ENCODE results near the gene HVCN1.
A peak's percentile ranks its signal among the peaks of the same experiment; 100 is the strongest.

Gene HVCN1

DNA sequence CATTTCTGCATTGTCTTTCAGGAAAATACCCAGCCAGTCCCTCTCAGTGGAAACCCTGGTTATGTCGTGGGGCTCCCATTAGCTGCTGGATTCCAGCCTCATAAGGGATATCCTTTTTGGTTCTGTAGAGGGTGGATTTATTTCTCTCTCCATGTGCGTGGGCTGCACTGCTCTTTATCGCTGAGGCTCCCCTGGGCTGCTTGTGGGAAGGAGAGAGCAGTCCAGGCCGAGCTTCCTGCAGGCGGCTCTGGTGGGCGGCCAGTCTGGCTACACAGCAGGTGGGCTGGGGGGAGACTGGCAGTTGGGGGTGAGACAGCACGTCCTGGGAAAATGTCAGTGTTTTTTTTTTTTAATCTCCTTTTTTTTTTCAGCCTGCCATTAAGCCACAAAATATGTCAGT is 47.4 kb downstream of the HVCN1 start:
- Histone ChIP-seq H3K9ac (ENCODE audit: low read length) (no peak overlapping the region), H3K36me3 (ENCODE audit: control insufficient read depth, insufficient read depth, low read length) (no peaks in the 10 kb centered on the region), H3K4me3 (ENCODE audit: low read length) (no peak overlapping the region), H2AK5ac (ENCODE audit: low read length) (no peak overlapping the region), H3K79me1 (ENCODE audit: low read length) (no peaks in the 10 kb centered on the region), H2BK120ac (ENCODE audit: low read depth, low read length) (no peak overlapping the region), H3K4ac (ENCODE audit: low read depth, low read length) (no peak overlapping the region), H4K8ac (ENCODE audit: low read depth, low read length) (no peak overlapping the region), H4K5ac (ENCODE audit: low read length) (no peak overlapping the region), H3K27ac (ENCODE audit: low read depth, low read length) (no peak overlapping the region), H3K18ac (ENCODE audit: low read length) (no peak overlapping the region), H3K4me2 (ENCODE audit: low read length) (no peak overlapping the region), H3K4me1 (ENCODE audit: control insufficient read depth, low read depth, low read length) (no peaks in the 10 kb centered on the region), H2BK5ac (ENCODE audit: low read length) (no peak overlapping the region), H3K56ac (ENCODE audit: low read length) (no peak overlapping the region), H3K23ac (ENCODE audit: low read length) (no peak overlapping the region), H3K27me3 (ENCODE audit: insufficient read depth, low read length, poor library complexity) (no peaks in the 10 kb centered on the region), H2BK15ac (replicated peaks; ENCODE audit: low read depth) (no peak overlapping the region), H3K79me2 (ENCODE audit: control insufficient read depth, insufficient read depth, low read length) (no peaks in the 10 kb centered on the region)
- DNase-seq = no peak
- no CpG with 5 or more reads among the region's 7 CpGs for WGBS (ENCODE audit: extremely low coverage, insufficient coverage, low lambda C conversion rate)

DNA sequence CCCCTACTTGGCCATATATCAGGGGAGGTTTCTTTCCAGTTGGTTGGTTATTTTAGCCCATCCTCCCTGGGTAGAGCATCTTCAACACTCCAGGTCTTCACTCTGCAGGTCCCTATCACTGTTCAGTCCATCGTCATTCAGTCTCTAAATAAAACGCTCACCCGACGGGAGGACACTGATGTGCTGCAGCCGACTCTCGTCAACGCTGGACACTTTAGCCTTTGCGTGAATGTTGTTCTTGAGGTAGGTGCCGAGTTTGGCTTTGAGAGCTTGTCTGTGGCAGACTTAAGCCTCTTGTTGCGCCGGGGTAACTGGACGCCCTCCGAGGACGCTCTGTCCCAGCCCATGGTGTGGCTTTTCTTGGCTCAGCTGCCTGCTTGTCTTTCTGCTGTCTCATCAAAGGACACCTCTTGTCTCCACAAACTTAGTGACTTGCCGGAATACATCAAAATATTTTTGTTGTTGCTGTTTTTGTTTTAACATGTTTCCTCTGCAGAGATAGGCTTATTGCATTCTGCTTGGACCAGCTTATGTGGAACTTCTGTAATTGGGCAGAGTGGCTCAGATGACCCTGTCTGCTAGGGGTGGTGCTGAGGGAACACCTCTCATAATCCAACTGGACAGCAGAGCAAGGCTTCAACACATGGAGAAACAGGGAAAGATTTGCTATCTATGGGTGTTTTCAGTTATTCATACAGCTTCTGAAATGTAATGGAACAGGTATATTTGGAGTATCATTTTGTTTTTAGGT is 48.5 kb downstream of the HVCN1 start:
- Histone ChIP-seq H3K4me3 (ENCODE audit: low read length) (no peak overlapping the region), H3K27me3 (ENCODE audit: insufficient read depth, low read length, poor library complexity) (no peaks in the 10 kb centered on the region), H4K5ac (ENCODE audit: low read length) (no peak overlapping the region), H3K4ac (ENCODE audit: low read depth, low read length) (no peak overlapping the region), H3K56ac (ENCODE audit: low read length) (no peak overlapping the region), H2BK120ac (ENCODE audit: low read depth, low read length) (no peak overlapping the region), H2BK15ac (replicated peaks; ENCODE audit: low read depth) (no peak overlapping the region), H4K8ac (ENCODE audit: low read depth, low read length) (no peak overlapping the region), H3K4me1 (ENCODE audit: control insufficient read depth, low read depth, low read length) (no peaks in the 10 kb centered on the region), H3K18ac (ENCODE audit: low read length) (no peak overlapping the region), H3K4me2 (ENCODE audit: low read length) (no peak overlapping the region), H3K36me3 (ENCODE audit: control insufficient read depth, insufficient read depth, low read length) (no peaks in the 10 kb centered on the region), H3K27ac (ENCODE audit: low read depth, low read length) (no peak overlapping the region), H2BK5ac (ENCODE audit: low read length) (no peak overlapping the region), H3K23ac (ENCODE audit: low read length) (no peak overlapping the region), H2AK5ac (ENCODE audit: low read length) (no peak overlapping the region), H3K9ac (ENCODE audit: low read length) (no peak overlapping the region), H3K79me1 (ENCODE audit: low read length) (no peaks in the 10 kb centered on the region), H3K79me2 (ENCODE audit: control insufficient read depth, insufficient read depth, low read length) (no peaks in the 10 kb centered on the region)
- no CpG with 5 or more reads among the region's 15 CpGs for WGBS (ENCODE audit: extremely low coverage, insufficient coverage, low lambda C conversion rate)
- no peak for DNase-seq

DNA sequence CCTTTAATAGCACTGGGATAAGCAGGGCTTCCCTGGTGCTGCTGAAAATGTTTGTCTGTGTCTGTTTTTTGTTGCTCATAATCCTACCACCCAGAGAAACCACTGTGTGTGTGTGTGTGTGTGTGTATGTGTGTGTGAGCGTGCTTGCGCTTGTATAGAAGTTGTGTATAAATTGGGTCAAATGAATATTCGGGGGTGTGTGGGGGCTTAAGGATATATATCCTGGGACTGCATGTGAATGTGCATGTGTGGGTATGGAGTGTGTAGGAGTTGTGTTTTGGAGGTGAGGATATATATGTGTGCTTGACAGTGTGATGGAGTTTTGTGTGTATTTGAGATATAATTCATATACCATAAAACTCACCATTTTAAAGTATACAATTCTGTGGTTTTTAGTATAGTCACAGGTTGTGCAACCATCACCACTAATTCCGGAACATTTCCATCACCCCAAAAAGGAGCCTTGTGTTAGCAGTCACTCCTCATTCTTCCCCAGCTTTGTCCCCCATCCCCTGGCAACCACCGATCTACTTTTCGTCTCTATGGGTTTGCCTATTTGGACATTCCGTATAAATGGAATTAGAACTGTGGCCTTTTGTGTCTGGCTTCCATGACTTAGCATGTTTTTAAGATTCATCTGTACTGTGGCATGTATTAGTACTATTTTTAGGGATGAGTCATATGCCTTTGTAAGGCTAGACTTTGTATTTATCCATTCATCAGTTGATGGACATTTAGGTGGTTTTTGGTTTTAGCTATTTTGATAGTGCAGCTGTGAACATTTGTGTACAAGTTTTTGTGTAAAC is 49.4 kb downstream of the HVCN1 start:
- no peak for DNase-seq
- no peak overlapping the region for H3K18ac ChIP-seq (ENCODE audit: low read length)

DNA sequence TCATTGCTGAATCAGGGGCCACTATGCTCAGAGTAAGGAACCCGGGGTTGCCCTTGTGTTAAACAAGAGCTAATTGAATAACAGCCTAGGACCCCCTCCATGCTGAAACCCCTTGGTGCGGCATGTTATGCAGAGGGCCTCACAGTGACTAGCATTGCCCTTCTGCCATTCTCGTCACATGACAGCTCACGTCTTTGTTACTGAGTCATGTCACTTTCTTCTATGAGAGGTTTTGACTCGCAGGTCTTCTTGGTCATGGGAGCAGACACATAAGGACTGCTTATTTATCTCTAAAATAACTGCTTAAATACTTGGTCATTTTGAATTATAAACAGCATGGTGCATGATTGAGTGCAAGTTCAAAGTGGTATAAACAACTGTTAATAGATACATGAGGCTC is 50.1 kb downstream of the HVCN1 start:
- H3K4me2 ChIP-seq (ENCODE audit: low read length) = no peak overlapping the region
- no peak overlapping the region for H2BK5ac ChIP-seq (ENCODE audit: low read length)
- no peak overlapping the region for H4K8ac ChIP-seq (ENCODE audit: low read depth, low read length)
- H3K9ac ChIP-seq (ENCODE audit: low read length) = no peak overlapping the region
- no peak overlapping the region for H3K18ac ChIP-seq (ENCODE audit: low read length)
- H3K4me1 ChIP-seq (ENCODE audit: control insufficient read depth, low read depth, low read length) = no peaks in the 10 kb centered on the region
- DNase-seq = no peak
- H2AK5ac ChIP-seq (ENCODE audit: low read length) = no peak overlapping the region
- H3K4ac ChIP-seq (ENCODE audit: low read depth, low read length) = no peak overlapping the region
- H3K4me3 ChIP-seq (ENCODE audit: low read length) = no peak overlapping the region
- H2BK15ac ChIP-seq (replicated peaks; ENCODE audit: low read depth) = no peak overlapping the region
- WGBS (ENCODE audit: extremely low coverage, insufficient coverage, low lambda C conversion rate) = no CpG with 5 or more reads among the region's 5 CpGs
- no peak overlapping the region for H3K23ac ChIP-seq (ENCODE audit: low read length)
- no peaks in the 10 kb centered on the region for H3K27me3 ChIP-seq (ENCODE audit: insufficient read depth, low read length, poor library complexity)
- H3K36me3 ChIP-seq (ENCODE audit: control insufficient read depth, insufficient read depth, low read length) = no peaks in the 10 kb centered on the region
- no peak overlapping the region for H3K27ac ChIP-seq (ENCODE audit: low read depth, low read length)
- H2BK120ac ChIP-seq (ENCODE audit: low read depth, low read length) = no peak overlapping the region
- no peak overlapping the region for H4K5ac ChIP-seq (ENCODE audit: low read length)
- no peaks in the 10 kb centered on the region for H3K79me1 ChIP-seq (ENCODE audit: low read length)
- H3K79me2 ChIP-seq (ENCODE audit: control insufficient read depth, insufficient read depth, low read length) = no peaks in the 10 kb centered on the region
- H3K56ac ChIP-seq (ENCODE audit: low read length) = no peak overlapping the region

More for the DNA sequence above, 49.4 kb downstream of the HVCN1 start:
- Histone ChIP-seq H3K36me3 (ENCODE audit: control insufficient read depth, insufficient read depth, low read length) (no peaks in the 10 kb centered on the region), H3K9ac (ENCODE audit: low read length) (no peak overlapping the region), H4K5ac (ENCODE audit: low read length) (no peak overlapping the region), H3K4ac (ENCODE audit: low read depth, low read length) (no peak overlapping the region), H3K27me3 (ENCODE audit: insufficient read depth, low read length, poor library complexity) (no peaks in the 10 kb centered on the region), H2AK5ac (ENCODE audit: low read length) (no peak overlapping the region), H2BK120ac (ENCODE audit: low read depth, low read length) (no peak overlapping the region), H4K8ac (ENCODE audit: low read depth, low read length) (peak overlapping the region; percentile 14), H3K4me1 (ENCODE audit: control insufficient read depth, low read depth, low read length) (no peaks in the 10 kb centered on the region), H2BK5ac (ENCODE audit: low read length) (no peak overlapping the region), H3K23ac (ENCODE audit: low read length) (no peak overlapping the region), H2BK15ac (replicated peaks; ENCODE audit: low read depth) (no peak overlapping the region), H3K4me3 (ENCODE audit: low read length) (no peak overlapping the region), H3K4me2 (ENCODE audit: low read length) (no peak overlapping the region), H3K79me1 (ENCODE audit: low read length) (no peaks in the 10 kb centered on the region), H3K56ac (ENCODE audit: low read length) (no peak overlapping the region), H3K79me2 (ENCODE audit: control insufficient read depth, insufficient read depth, low read length) (no peaks in the 10 kb centered on the region), H3K27ac (ENCODE audit: low read depth, low read length) (no peak overlapping the region)
- WGBS (ENCODE audit: extremely low coverage, insufficient coverage, low lambda C conversion rate) = no CpG with 5 or more reads among the region's 7 CpGs

DNA sequence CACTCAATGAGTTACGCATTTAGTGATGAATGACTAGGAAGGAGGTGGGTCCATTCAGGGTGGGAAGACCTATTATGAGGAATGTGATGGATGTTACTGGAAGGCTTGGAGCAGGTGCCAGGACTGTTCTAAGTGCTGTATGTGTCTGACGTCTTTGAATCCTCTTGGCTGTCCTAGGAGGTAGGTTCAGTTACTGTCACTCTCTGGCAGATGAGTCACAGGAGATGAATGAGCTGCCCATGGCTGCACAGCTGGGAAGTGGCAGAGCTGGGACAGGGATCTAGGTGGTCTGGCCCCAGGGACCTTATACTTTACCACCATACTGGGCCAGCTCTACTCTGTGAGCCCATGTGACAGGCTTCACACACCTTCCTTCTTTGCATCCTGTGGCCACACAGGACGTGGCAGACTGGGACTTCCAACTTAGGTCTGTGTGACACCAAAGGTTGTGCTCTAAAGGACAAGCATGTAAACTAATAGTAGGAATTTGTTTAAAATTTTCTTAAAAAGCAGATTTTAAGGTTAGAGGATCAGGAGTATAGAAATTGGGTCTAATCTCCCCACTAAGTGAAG is 51.0 kb downstream of the HVCN1 start:
- Histone ChIP-seq H3K4me2 (ENCODE audit: low read length) (no peak overlapping the region), H3K9ac (ENCODE audit: low read length) (no peak overlapping the region), H2AK5ac (ENCODE audit: low read length) (no peak overlapping the region), H3K79me2 (ENCODE audit: control insufficient read depth, insufficient read depth, low read length) (no peaks in the 10 kb centered on the region), H3K4me1 (ENCODE audit: control insufficient read depth, low read depth, low read length) (no peaks in the 10 kb centered on the region), H3K23ac (ENCODE audit: low read length) (no peak overlapping the region), H4K8ac (ENCODE audit: low read depth, low read length) (no peak overlapping the region), H2BK5ac (ENCODE audit: low read length) (no peak overlapping the region), H3K4me3 (ENCODE audit: low read length) (no peak overlapping the region), H3K27me3 (ENCODE audit: insufficient read depth, low read length, poor library complexity) (no peaks in the 10 kb centered on the region), H3K56ac (ENCODE audit: low read length) (no peak overlapping the region), H3K4ac (ENCODE audit: low read depth, low read length) (no peak overlapping the region), H2BK120ac (ENCODE audit: low read depth, low read length) (no peak overlapping the region), H2BK15ac (replicated peaks; ENCODE audit: low read depth) (no peak overlapping the region), H3K79me1 (ENCODE audit: low read length) (no peaks in the 10 kb centered on the region), H3K27ac (ENCODE audit: low read depth, low read length) (no peak overlapping the region), H3K18ac (ENCODE audit: low read length) (no peak overlapping the region), H3K36me3 (ENCODE audit: control insufficient read depth, insufficient read depth, low read length) (no peaks in the 10 kb centered on the region), H4K5ac (ENCODE audit: low read length) (no peak overlapping the region)
- DNase-seq = no peak
- no CpG with 5 or more reads among the region's 3 CpGs for WGBS (ENCODE audit: extremely low coverage, insufficient coverage, low lambda C conversion rate)

Measured in mesendoderm (in vitro differentiated cells).